GM15510 (cell line): Measurements from ENCODE around the gene LRRC4C.

ENCODE experiments used
- POLR2A ChIP-seq: IDR thresholded peaks from 3 replicates; pipeline ENCODE4 v1.6.1; 2011; ENCODE audit warnings: borderline replicate concordance; ENCODE audit not compliant: insufficient read length; ENCODE audit errors: extremely low read depth

Gene LRRC4C

DNA sequence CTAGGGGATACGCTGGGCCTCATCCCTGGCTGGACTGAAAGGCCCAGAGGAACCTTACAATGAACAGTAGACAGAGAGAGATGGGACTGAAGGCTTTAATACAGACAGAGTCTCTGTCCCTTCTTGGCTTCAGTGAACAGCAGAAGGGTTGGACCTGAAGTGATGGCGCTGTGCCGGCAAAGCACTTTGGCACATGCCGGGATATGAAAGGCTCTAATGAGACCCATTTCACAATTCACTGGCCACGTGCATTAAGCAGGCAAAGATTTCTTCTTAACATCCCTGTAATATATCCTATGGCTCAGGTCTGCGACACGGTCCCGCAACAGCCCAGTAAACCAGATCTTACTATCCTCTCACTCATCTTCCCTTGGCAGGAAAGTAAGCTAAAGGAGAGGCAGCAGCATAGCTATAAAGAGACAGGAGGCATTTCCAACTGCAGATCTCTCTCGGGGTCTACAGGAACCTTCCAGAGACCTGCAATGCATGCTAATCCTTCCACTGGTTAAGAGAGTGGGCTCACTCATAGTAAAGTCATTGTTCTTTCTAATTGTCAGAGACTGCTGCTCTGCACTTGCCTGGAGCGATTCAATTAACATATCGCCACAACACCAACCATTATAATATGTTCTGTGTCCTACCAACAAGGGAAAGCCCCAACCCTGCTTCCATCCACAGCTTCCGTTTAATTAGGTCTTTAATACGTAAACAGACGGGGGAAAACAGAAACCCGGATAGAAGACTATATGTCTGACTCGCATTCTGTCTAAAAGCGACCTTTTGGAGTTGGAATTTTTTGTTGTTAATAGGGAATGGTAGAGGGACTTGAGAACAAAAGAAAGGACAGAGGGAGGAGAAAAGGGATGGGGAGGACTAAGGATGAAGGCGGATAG is 1179.0 kb downstream of the LRRC4C start:
- no peak for TF ChIP-seq POLR2A

DNA sequence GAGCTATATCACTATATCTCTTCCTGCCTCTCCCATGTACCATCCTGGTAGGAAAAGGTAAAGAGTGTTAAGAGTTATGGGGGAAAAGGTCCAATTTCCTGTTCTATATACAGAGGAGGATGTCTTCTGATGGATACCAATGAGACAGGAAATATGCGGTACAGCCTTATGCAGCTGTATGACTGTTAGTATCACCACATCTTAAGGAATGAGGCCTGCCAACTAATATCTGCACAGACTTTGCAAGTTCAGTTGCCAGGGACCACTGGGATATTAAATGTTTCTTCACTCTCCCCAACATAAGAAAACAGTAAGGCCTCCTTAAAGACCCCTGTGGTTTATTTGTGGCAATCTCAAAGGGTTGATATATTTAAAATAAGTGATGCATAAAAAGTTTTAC is 1182.5 kb downstream of the LRRC4C start:
- no peak for TF ChIP-seq POLR2A

DNA sequence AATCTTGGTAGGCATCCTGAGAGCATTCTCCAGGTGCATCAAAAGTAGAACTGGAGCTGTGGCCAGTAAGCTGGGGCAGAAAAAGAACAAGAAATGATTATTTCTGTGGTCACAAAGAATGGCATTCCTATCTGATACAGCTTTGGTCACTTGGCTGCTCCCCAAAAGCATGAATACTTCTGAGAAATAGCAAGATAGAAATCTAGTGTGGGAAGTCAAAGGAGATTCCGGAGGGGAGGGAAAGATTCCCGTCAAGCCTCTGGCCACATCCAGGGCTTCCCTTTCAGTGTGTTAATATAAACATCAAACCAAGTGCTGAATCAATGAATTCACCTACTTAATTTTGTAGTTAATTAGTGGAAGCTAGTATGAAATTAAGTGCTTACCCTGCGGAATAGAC is 1185.4 kb downstream of the LRRC4C start:
- no peak for TF ChIP-seq POLR2A

DNA sequence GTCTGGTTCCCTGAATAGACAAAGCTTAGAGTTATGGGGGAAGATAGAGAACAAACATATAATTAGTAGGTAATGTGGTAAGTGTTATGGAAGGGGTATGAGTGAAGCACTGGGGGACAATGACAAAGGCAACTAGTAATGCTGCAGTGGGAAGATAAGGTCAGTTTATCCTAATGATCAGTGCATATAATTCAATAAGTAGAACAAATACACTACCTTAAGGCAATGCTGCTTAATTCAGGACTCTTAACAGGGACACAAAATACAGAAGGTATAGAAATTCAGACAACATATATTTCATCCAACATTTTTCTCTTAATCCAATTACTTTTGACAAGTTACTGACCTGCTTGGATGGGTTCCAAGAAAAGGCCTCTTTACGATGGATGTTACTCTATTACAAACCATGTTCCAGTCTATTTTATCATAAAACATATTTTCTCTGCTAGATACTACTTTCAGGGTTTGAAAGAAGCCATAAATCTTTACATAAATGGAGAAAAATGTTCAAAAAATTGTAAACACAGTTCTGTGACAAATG is 1186.2 kb downstream of the LRRC4C start:
- no peak for TF ChIP-seq POLR2A

DNA sequence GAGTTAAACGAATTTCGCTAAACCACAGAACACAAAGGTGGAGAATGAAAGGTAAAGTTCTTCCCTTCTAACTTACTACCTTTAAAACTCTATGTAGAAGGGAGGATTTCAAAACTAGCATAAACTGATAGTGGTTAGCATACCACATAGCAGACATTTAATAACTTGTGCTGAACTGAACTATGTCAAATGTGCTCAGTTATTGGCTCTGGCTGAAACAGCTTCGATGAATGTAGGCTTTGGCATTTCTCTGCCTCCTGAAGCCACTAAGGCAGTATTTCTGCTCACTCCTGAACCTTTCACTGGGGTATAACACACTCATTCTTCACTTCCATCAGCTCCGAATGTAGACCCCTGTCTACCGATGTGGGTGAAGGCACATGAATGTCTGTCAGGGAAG is 1188.1 kb downstream of the LRRC4C start:
- TF ChIP-seq POLR2A: no peak

DNA sequence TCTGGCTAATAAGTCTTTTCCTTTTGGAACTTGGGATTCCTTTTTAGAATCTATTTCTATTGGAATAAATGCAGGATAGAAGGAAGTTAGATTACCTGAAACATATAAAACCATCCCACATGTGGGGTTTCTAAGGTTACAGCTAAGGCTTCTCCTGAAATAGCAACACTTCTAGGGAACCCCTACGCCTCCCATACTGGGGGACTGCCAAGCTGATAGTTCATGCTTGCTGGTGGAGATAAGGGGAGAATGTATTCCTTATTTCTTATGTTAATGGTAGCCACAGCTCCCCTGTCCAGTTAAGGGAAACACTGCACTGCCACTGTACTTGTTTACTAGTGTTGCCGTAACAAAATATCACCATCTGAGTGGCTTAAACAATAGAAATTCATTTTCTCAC is 1189.6 kb downstream of the LRRC4C start:
- TF ChIP-seq POLR2A: no peak

DNA sequence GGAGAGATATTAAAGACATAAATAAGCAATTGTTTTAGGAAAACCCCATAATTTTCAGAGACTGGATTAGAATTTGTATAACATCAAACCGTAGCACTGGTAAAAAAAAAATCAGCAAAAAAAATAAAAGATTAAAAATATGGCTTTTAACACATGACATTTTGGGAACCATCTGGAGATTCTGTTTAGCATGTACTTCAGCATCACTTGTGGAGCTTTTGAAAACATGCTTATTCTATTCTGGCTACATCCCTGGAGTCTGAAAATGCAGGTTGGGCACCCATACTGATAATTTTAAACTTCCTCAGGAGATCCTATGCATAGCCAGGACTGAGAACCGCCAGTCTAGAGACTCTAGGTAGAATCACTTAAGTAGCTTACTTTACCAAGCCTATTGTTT is 1190.9 kb downstream of the LRRC4C start:
- TF ChIP-seq POLR2A: no peak

DNA sequence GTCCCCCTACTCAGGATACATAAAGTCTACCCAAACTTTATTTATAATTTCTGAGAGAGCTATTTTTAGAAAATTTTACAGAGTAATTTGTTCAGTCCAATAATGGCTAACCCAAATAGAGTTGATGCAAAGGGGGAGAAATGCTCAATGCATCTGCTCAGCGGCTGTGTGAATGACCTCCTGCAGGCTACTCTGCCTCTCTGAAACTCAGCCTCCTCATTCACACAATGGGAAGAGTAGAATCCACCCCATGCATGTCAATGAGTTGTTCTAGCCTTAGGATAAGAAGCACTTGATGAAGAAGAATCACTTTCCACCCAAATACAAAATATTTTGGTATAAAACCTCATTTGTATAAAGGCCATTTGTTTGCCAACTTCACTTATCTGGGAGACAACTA is 1204.0 kb downstream of the LRRC4C start:
- TF ChIP-seq POLR2A: no peak

DNA sequence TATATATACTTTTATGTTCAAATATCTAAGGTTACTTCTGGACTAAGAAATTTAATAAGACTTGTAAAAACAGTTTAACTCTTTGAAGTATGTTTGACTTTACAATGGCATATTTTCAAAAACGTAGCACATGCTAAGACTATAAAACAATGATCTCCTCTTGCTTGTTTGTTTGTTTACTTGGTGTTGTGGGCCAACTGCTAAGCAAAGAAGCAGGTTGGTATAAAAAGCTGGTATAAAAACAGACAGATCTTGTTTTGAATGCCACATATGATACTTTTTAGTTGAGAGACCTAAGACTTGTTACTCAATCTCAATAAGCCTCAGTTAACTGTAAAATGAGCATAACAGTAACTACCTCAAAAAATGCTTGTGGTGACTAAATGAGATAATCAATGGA is 1206.3 kb downstream of the LRRC4C start:
- TF ChIP-seq POLR2A: no peak

DNA sequence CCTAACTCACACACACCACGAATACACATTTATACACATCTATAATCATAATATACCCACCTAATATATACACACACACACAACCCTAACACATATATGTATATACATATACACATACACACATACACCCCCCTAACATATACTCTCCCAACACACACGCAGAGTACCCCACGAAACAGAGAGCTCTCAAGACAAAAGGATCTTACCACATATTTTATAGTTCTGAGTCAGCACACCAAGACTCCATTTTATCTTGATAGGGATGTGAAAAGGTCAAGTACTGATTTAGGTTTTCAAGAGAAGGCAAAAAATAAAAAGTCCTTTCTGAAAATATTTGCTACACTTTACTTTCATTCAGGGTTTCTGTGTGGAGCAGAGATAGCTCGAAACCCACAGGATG is 1207.2 kb downstream of the LRRC4C start:
- no peak for TF ChIP-seq POLR2A

DNA sequence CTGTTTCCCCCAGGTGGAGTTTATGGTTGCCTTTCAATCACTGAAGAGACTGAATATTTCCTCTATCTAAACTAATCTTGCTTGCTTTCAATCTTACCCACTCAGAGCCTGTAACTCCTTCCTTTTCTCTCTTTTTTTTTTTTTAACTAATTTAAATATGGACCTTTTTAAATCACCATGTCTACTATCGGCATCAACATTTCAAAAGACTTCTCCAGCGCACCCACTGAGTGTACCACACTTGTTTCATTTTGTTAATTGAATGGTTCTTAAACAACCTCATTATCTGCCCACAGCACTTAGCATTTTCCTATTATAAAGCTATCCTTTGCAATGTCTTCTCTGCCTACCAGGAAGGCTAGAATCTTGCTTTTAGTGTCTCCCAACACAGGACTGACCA is 1212.5 kb downstream of the LRRC4C start:
- no peak for TF ChIP-seq POLR2A

DNA sequence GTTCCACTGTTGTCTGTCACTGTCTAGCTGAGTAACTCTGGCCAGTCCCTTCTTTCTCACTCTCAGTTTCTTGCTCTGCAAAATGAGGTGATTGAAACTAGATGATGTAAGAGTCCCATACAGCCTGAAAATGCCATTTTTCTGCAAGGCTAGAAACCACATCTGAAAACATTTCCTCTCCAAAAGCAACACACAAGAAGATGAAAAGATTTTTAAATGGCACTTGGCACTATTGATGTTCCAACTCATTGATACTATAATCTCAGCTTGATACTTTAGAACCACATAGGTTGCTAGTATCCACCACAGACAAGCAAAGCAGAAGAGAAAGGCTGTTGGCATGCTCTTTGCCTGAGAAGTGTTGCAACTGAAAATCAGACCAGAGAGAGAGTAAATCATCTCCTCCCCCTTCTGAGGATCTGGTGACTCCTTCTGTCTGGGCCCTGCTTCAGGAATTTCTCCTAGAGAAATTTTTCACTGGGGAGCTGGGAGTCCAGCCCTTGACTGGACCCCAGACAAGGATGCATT is 1217.9 kb downstream of the LRRC4C start:
- TF ChIP-seq POLR2A: no peak

DNA sequence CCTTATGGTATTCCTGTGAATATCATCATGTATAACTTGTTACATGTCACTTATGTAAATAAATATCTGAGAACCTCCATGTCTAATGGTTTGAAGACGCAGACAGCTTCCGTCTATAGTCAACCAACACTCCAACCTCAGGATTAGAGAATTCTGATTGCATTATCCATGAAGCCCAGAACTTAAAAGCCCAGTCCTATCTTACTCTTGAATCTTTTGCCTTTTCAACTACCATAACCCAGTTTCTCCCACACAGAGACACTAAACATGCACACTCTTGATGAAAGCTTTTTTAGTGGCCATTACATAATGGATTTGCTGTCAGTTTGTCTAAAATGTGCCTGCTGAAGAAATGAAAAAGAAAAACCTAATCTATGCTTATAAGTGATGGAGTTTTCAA is 1219.2 kb downstream of the LRRC4C start:
- TF ChIP-seq POLR2A: no peak

DNA sequence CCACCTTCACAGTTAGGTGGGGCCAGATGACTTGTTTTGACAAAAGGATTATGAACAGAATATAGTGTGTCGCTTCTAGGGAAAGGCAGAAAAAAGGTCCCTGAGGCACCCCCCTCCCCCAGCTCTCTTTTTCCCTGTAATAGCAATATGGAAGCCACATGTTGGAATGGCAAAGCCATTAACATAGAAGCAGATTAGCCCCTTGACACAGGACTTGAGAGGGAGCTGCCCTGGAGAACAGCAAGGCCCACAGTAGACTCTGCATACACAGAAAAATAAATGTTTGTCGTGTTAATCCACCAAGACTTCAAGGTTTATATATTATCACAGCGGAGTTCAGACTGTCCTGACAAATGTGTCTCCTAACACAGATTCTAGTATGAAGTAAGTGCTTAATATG is 1222.9 kb downstream of the LRRC4C start:
- no peak for TF ChIP-seq POLR2A

DNA sequence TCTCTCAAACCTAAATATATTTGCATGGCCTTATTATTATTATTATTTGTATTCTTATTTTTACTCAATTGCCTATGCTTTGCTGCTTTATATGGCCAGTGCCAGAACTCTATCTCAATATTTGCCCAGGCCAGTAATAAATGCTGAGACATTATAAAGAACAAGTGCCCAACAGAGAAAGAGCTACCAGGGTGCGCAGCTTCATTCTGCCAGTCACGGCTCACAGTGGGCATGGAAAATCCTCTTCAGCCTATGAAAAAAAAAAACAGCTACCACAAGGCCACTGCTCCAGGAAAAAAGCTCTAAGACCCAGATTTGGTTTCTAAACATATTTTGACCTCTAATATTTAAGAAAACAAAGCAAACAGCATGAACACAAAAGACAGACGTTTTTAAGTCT is 1223.6 kb downstream of the LRRC4C start:
- no peak for TF ChIP-seq POLR2A

DNA sequence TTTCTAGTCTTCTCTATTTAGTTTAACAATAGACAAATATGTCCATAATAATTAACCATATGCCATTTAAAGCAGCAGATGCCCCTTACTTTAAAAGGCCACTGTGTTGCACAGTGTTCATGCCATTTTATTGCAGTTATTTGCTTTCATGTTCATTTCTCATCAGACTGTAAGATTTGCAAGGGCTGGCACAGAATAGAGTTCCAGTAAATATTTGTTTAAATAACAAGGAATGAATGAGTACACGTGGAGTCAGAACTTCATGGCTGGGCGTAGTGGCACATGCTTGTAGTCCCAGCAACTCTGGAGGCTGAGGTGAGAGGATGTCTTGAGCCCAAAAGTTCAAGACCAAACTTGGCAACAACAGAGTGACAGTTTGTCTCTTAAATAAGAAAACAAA is 1228.6 kb downstream of the LRRC4C start:
- no peak for TF ChIP-seq POLR2A

DNA sequence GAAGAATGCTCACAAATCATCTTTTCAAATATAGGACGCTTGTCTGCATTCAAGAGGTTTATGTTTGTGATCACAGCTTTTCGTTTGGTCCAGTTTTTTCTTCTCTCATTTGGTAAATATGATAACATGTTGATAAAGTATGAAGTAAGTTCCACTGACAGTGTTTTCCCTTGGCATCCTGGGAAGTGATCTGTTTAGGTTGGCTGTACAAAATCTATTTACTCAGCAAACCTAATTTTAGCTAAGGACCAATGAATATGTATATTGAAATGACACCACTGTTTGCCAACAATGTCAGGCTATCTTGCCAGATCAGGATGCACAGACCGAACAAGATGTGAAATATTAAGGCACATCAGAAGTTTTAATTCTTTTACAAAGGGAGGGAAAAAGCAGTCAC is 1230.8 kb downstream of the LRRC4C start:
- no peak for TF ChIP-seq POLR2A

DNA sequence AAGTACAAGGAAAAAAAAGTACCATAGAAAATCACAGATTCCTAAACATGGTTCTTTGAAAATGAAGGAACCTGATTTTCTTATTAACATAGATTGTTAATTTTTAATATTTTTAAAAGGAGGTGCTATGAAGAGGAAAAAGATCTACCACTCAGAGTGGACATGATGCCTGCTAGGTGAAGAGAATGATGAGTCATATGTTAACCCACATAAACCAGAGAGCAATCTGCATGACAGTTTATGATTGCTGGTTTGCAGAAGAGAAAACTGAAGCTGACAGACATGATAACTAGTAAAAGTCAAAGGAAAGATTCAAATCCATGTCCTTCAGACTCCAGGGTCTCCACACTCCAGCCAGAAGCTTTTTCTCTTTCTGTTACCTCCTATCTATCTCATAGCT is 1231.7 kb downstream of the LRRC4C start:
- TF ChIP-seq POLR2A: no peak
